Adrenal gland (tissue), 12 donors: ENCODE results near the gene CAMTA1. TPM values are rescaled to one million over a fixed set of nuclear protein-coding genes. Genes with fewer than 3 reads are reported as not detected.

Experiments
- DNase-seq, 7 donors: peaks; one replicate each; pipeline ENCODE4 v3.0.0-alpha.2; 2019 to 2020
- H3K27ac ChIP-seq, 5 donors: fragments of 200-600 bp; sonication (generic) in 4 of 5; 1 replicate in 3 of 5; 2 replicates in 2 of 5; pipeline versions ENCODE4 v1.5.1 to v1.8.0; 2016 to 2020; ENCODE audit warnings: mild to moderate bottlenecking in 1 of 5
- H3K27me3 ChIP-seq: fragments of 200-600 bp; 2 replicates; pipeline ENCODE4 v1.8.0; 2021
- H3K36me3 ChIP-seq, 2 donors: fragments of 200-600 bp; replicated peaks in 1 of 2; 1 replicate in 1 of 2; 2 replicates in 1 of 2; pipeline versions ENCODE4 v1.5.1 to v1.8.0; 2018 to 2022
- H3K4me1 ChIP-seq, 2 donors: fragments of 200-600 bp; replicated peaks in 1 of 2; 1 replicate in 1 of 2; 2 replicates in 1 of 2; pipeline versions ENCODE4 v1.5.1 to v1.8.0; 2018 to 2021
- H3K4me3 ChIP-seq, 4 donors: fragments of 200-600 bp; sonication (generic) in 3 of 4; one replicate each; pipeline ENCODE4 v1.5.1; 2016 to 2018
- H3K9me3 ChIP-seq, 3 donors: fragments of 200-600 bp; sonication (generic) in 1 of 3; replicated peaks in 1 of 3; 1 replicate in 2 of 3; 2 replicates in 1 of 3; pipeline versions ENCODE4 v1.5.1 to v1.8.0; 2016 to 2021
- CTCF ChIP-seq, 6 experiments: fragments of 450-650 bp in 4 of 6; fragments of 200-600 bp in 2 of 6; sonication (generic) in 1 of 6; IDR thresholded peaks; 1 replicate in 5 of 6; 2 replicates in 1 of 6; pipeline versions ENCODE4 v1.5.1 to v1.8.0; 2016 to 2021; ENCODE audit warnings: antibody characterized with exemption in 6 of 6, mild to moderate bottlenecking in 2 of 6, moderate library complexity in 1 of 6
- POLR2A ChIP-seq, 2 donors: fragments of 450-650 bp; IDR thresholded peaks; one replicate each; pipeline ENCODE4 v1.6.1; 2017; ENCODE audit warnings: antibody characterized with exemption in 2 of 2, mild to moderate bottlenecking in 2 of 2, moderate library complexity in 1 of 2
- WGBS, 4 donors: extraction: QIAGEN DNeasy Blood & Tissue Kit in 2 of 4; methylation state at CpG; one replicate each; pipeline versions ENCODE4 v1.1.5 to v1.1.7; 2013 to 2017; 5-methylcytosine and 5-hydroxymethylcytosine counted together
- intact Hi-C, 2 donors: fragments of 100-400 bp; cut with DNase I; formaldehyde crosslinking; loops; one replicate each; pipeline versions ENCODE4 v1.14.1 to v1.15.0; 2022 to 2023
- polyA plus RNA-seq, 3 donors: library from polyadenylated mRNA; stranded (reverse); fragments of 200-250 nt in 2 of 3; fragments of 350-450 nt in 1 of 3; fragmentation: Illumina TruSeq in 1 of 3; extraction: RNeasy Lipid Tissue Mini Kit (QIAGEN cat#74804) in 1 of 3; gene quantifications; one replicate each; pipeline ENCODE4 v1.2.3, GENCODE V29; 2013 to 2014
- total RNA-seq, 9 donors: library from RNA; depleted of rRNA in 4 of 9; stranded (reverse); fragments of >200 nt in 4 of 9; fragments of 120-200 nt in 1 of 9; fragmentation: NEBNext Ultra II Directional in 1 of 9; extraction: Animal tissue kit (Norgen Biotek cat#: 25700) in 1 of 9; gene quantifications; one replicate each; pipeline versions ENCODE4 v1.1.0 to v1.2.4, GENCODE V29; 2013 to 2023
- donor health status: healthy with polysubstance abuse.
- donor health status: Bipolar disorder and iron deficiency.
- donor health status: DM: yes; HTN: yes; CAD: no.
- donor health status: DM: no; HTN: no; CAD: no.
- donor health status: DM: no; HTN: no; CAD: no.
- donor health status: DM: yes; HTN: yes; CAD: no.

The CAMTA1 gene
- total and polyA plus RNA-seq, 12 donors: 62.9 to 141 (median 96.9) TPM

GRCh38 chr1:7375329-7375728, 590.1 kb downstream of the CAMTA1 start:
- Histone ChIP-seq H3K9me3 (no peaks in the 10 kb centered on the region), H3K36me3 (no peaks in the 10 kb centered on the region), H3K4me3 (no peak overlapping the region), H3K27me3 (no peaks in the 10 kb centered on the region), H3K4me1 (no peaks in the 10 kb centered on the region), H3K27ac (no peak overlapping the region)
- TF ChIP-seq CTCF (IDR thresholded peaks at IDR 0.05) (no peak), POLR2A (IDR thresholded peaks at IDR 0.05) (no peak)
- intact Hi-C loops: no loop called here
- WGBS, 4 donors: 89 to 96% (median 93%) methylated on average over 4 to 7 of the region's 7 CpGs
- DNase-seq: peak in 2 of 7 donors; percentile 1 to 49

GRCh38 chr1:7375781-7376660, 590.8 kb downstream of the CAMTA1 start:
- WGBS, 4 donors: 84 to 92% (median 90%) methylated on average over 8 to 9 of the region's 9 CpGs
- no peaks in the 10 kb centered on the region for H3K9me3 ChIP-seq
- DNase-seq: peak in 3 of 7 donors; percentile 4 to 46 (median 5)
- no peak overlapping the region for H3K4me3 ChIP-seq
- H3K27ac ChIP-seq: no peak overlapping the region
- intact Hi-C loops: no loop called here
- H3K36me3 ChIP-seq: no peaks in the 10 kb centered on the region
- H3K27me3 ChIP-seq: no peaks in the 10 kb centered on the region
- no peaks in the 10 kb centered on the region for H3K4me1 ChIP-seq
- TF ChIP-seq CTCF (IDR thresholded peaks at IDR 0.05) (no peak), POLR2A (IDR thresholded peaks at IDR 0.05) (no peak)

GRCh38 chr1:7376676-7377075, 591.4 kb downstream of the CAMTA1 start:
- no peaks in the 10 kb centered on the region for H3K4me1 ChIP-seq
- TF ChIP-seq CTCF (IDR thresholded peaks at IDR 0.05): no peak
- TF ChIP-seq POLR2A (IDR thresholded peaks at IDR 0.05): no peak
- H3K36me3 ChIP-seq: no peaks in the 10 kb centered on the region
- no peak overlapping the region for H3K4me3 ChIP-seq
- H3K9me3 ChIP-seq: no peaks in the 10 kb centered on the region
- 85 to 100% (median 96%) methylated on average over 4 of the region's 4 CpGs for WGBS, 4 donors
- intact Hi-C loops: no loop called here
- H3K27ac ChIP-seq: no peak overlapping the region
- no peaks in the 10 kb centered on the region for H3K27me3 ChIP-seq
- DNase-seq: peak in 2 of 7 donors; percentile 9 to 18

GRCh38 chr1:7378346-7379130, 593.3 kb downstream of the CAMTA1 start:
- no peak overlapping the region for H3K27ac ChIP-seq
- DNase-seq: peak in 2 of 7 donors; percentile 5 to 44
- intact Hi-C loops: no loop called here
- no peaks in the 10 kb centered on the region for H3K27me3 ChIP-seq
- TF ChIP-seq CTCF (IDR thresholded peaks at IDR 0.05): no peak
- no peak for TF ChIP-seq POLR2A (IDR thresholded peaks at IDR 0.05)
- H3K9me3 ChIP-seq: no peaks in the 10 kb centered on the region
- 90 to 95% (median 95%) methylated on average over 14 of the region's 14 CpGs for WGBS, 4 donors
- no peak overlapping the region for H3K4me3 ChIP-seq
- no peaks in the 10 kb centered on the region for H3K36me3 ChIP-seq
- H3K4me1 ChIP-seq: no peaks in the 10 kb centered on the region
